Measurements from ENCODE around the gene GLG1.
"Not testable (repeated sequence)": the region's sequence is repeated elsewhere in the genome, so short reads cannot be mapped to it uniquely, and the experiment has no call there.

The GLG1 gene

DNA sequence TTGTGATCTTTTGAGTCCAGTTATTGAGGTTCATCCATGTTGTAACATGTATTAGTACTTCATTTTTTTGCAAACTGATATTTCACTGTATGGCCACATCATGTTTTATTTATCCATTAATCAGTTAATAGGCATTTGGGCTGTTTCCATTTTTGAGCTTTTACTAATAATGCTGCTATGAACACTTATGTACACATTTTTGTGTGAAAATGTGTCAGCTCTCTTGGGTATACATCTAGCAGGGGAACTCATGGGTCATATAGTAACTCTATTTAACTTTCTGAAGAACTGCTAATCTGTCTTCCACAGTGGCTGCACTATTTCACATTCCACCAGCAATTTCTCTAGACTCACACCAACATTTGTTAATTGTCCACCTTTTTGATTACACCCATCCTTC lies 82.0 kb downstream of the GLG1 start:
- no peak for DNase-seq

DNA sequence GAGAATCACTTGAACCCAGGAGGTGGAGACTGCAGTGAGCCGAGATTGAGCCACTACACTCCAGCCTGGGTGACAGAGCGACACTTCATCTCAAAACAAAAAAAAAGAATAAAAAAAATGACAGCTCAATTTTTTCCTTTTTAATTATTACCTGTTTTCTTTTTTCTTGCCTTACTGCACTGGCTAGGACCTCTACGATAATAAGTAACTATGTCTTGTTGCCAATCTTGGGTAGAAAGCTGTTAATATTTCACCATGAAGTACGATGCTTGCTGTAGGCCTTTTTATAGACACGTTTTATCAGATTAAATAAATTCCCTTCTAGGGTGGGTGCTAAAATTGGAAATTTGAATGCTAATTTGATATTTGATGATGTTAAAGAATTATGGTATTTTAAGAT lies 82.8 kb downstream of the GLG1 start:
- no peak for DNase-seq

DNA sequence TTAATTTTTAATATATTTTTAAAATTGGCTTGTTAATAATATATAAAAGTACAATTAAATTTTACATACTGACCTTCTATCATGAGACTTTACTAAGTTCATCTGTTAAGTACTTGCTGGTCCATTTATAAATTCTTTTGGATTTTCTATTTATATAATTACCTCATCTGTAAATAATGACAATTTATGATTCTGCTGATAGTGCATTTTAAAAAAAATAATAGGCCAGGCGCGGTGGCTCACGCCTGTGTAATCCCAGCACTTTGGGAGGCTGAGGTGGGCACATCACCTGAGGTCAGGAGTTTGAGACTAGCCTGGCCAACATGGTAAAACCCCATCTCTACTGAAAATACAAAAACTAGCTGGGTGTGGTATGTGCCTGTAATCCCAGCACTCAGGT lies 83.2 kb downstream of the GLG1 start:
- not testable (repeated sequence) for DNase-seq

DNA sequence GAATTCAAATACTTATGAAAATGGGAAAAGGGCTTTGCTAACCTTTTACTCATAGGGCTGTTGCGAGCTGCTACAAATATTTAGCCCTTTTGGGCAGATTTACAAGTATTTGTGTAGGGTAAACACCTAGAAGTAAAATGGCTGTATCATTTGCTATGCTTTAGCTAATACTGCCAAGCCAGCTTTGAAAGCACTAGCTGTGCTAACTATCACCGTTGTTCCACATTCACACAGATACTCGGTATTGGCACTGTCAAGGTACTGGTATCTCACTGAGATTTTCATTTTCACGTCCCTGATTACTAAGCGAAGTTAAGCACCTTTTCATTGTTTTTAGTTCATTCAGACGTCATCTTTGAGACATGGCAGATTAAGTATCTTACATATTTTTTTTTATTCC lies 84.8 kb downstream of the GLG1 start:
- no peak for DNase-seq

DNA sequence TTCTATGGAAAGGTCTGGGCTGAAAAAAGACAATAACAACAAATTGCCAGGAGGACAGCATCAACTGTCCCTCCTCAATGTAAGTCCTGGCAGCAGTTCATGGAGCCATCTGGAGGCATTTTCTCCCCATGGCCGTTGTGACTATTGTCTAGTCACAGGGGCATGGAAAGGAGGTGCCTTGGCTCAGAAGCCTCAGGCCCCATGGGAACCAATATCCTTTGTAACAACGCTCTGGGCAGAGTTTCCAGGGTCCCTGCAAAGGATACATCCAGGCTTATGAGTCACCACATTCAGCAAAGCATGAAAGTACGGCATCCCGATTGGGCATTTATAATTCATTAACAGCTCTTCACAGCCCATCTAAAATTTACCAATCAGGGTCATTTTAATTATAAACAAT lies 85.2 kb downstream of the GLG1 start:
- no peak for DNase-seq

DNA sequence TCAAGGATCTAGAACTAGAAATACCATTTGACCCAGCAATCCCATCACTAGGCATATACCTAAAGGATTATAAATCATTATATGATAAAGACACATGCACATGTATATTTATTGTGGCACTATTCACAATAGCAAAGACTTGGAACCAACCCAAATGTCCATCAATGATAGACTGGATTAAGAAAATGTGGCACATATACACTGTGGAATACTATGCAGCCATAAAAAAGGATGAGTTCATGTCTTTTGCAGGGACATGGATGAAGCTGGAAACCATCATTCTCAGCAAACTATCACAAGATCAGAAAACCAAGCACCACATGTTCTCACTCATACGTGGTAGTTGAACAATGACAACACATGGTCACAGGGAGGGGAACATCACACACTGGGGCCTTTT lies 88.0 kb downstream of the GLG1 start:
- DNase-seq: not testable (repeated sequence)

DNA sequence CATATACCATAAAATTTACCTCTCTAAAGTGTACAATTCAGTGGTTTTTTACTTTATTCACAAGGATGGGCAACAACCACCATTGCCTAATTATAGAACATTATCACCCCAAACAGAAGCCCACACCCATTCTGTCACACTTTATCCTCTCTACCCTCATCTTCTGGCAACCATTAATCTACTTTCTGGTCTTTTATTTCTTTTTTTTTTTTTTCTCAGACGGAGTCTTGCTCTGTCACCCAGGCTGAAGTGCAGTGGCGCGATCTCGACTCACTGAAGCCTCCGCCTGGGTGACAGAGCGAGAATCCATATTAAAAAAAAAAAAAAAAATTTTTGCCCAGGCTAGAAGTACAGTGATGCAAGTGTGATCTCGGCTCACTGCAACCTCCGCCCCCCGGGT lies 95.0 kb downstream of the GLG1 start:
- DNase-seq: no peak

DNA sequence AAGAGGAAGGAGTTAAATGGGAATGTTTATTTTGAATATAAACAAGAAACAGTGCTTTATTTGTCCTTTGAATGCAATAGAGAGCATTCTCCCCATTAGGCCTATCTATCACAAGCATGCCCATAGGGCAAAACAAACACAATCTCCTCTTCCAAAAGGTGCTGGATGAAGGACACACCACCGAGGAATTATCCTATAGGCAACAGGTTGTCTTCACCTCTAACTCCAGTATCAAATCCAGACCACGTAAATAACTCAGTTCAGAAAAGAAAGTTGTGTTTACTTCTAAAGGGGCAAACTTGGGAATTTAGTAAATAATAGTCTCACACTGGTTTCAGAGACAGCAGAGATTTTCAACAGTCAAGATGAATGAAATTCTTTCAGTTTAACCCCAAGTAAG lies 101.9 kb downstream of the GLG1 start:
- no peak for DNase-seq

DNA sequence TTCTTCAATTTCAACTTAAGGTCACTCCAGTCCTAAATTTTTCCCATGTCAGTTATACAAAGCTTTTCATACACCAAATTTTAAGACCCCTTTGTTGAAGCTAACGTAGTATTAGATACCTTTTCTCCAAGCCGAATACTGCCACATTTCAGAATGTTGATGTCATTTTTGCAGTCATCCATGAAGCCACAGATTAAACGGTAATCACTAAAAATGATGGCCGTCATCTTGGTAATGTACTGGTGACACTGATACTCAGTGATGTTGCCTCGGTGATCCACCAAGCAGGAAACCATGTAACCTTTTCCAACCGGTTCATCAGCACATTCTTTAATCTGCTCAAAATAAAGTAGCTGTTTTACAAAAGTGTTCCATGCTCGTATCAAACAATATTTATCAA lies 103.5 kb downstream of the GLG1 start:
- no peak for DNase-seq

DNA sequence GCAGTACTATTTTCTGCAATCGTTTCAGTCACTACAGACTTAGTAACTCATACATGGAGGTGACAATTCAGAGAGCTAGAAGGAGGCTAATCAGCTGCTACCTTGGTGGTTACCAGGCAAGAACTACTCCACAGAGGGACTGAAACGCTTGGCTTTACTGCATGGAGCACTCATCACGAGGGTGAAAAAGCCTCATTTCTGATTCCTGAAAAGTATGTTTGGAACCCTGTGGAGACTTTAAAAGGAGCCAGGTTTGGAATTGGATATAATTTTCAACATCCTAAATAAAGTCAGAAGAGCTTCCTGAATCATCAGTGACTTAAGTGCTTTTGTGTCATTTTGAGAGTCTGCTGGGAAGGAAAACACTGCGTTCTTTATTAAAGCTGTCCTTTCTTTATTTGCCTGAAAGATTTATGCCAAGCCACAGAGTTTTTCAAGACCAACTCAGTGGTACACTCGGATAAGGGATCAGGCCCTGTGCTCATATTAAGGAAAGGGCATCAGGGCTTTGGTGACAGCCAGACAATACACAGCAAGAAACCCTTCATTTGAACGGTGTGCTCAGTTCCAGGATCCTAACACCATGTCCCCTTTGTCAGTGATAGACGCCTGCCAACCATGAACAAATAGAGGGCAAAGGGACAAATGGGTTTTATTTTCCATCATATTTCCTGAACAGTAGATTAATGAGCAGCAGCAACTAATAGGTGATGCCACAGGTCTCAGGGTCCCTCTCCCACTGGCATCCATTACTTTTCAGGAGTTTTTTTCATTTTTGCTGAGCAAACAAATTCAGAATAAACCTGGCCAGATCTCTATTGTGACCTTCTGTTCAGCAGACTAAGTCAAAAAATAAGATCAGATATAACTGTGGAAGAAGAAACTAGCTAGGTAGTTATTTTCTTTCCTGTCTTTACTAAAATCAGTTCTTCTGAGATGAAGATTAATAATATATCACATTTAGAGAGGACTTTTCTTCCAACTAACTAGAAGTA lies 105.1 kb downstream of the GLG1 start:
- no peak for DNase-seq

DNA sequence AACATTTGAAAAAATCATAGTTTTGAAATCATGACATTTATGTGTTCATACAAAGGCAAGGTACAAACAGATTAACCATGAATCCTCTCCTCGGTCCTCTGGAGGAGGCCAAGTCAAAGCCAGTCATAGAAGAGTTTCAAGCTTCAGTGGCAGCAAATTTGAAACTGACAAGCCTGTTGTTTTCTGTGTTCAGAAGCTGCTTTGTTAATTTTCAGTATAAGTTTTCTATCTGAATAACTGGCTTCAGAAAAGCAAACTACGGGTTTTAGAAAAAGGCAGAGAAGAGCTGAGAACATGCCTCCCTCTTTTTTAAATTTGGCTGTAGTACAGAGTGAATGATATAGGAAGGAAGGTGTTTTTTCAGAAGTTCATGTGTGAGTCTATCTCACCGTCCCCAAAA lies 106.0 kb downstream of the GLG1 start:
- no peak for DNase-seq

DNA sequence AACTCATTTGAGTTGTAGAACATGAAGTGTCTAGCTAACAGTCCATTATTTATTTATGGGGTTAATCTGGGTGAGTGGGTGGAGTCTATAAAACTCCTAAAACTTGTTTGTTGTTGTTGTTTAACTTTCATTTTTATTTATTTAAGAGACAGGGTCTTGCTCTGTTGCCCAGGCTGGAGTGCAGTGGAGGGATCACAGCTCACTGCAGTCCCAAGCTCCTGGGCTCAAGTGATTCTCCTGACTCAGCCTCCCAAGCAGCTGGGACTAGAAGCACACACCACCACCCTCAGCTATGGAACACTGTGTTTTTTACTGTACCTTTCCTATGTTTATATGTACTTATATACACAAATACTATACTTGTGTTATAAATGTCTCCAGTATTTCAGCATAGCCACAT lies 107.8 kb downstream of the GLG1 start:
- DNase-seq: no peak

DNA sequence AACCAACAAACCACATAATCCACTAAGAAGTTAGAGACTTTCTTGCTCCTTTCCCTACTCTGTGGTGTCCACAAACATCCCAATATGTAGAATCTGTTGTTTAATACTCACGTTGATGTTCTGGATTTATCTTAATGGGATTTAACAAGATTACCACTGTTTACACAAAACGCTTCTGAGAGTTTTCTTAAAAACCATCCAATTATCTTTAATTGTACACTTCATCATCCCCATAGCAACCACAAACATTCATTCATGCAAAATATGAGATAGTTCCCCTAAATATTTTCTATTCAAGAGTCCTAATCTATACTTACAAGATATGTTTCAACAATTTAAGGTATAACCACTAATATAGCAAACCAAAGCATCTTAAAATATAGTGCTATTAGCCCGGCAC lies 109.2 kb downstream of the GLG1 start:
- no peak for DNase-seq

DNA sequence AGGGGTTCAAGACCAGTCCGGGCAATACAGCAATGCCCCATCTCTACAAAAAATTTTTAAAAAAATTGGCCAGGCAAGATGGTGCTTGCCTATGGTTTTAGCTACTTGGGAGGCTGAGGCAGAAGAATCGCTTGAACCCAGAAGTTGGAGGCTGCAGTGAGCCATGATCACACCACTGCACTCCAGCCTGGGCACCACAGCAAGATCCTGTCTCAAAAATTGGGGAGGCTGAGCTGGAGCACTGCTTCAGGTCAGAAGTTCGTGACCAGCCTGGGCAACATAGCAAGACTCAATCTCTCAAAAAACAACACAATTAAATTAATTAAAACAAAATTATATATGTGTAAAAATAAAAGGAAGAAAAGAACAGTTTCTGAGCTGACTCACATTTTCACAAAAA lies 110.9 kb downstream of the GLG1 start:
- DNase-seq: no peak

DNA sequence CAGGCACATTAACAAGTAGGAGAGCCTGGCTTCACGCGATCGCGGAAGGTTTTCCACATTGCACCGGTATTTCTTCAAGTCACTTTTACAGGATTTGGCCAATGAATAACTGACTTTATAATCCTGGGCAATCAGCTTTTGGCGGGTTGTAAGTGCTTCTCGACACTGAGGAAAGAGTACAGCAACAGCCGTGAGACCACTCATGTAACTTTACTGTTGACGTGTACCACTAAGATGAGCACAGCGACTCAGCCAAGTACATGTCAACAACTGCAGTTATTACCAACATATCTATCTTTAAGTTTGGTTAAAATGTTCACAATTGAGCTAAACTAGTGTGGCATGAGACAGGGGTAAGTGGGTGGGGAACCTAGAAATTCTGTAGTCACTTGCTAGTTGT lies 113.9 kb downstream of the GLG1 start:
- DNase-seq: no peak

DNA sequence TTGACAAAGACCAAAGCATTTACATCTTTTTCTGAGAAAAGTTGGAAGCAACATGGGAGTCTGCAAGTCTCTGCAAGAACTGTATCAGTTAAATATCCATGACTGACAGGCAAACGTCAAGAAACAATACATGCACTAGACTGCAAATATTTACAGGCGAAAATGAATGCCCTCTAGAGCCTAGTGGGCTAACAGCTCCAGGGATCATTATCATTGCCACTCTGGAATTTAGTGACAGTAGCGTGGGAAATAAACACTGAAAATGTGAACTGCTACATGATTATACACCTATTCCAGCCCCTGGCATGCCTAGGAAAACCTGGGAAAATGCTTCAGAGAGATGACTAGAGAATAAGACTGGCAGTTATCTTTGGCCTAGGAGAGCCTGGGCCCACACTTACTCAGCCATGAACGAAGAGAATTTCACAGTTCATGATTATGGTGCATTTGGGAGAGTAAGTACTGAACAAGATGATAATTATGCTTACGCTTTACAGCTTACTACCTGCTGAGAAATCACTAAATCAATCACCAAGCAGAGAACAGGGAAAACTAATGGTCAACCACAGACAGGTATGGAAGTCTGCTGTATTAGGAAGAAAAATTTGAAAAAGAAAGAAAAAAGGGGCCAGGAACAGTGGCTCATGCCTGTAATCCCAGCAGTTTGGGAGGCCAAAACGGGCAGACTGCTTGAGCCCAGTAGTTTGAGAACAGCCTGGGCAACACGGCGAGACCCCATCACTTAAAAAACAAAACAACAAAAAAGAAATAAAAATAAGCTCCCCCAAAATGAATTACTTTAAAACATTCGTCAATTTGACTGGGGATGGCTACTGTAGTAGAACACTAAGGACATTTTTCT lies 119.0 kb downstream of the GLG1 start:
- no peak for DNase-seq

DNA sequence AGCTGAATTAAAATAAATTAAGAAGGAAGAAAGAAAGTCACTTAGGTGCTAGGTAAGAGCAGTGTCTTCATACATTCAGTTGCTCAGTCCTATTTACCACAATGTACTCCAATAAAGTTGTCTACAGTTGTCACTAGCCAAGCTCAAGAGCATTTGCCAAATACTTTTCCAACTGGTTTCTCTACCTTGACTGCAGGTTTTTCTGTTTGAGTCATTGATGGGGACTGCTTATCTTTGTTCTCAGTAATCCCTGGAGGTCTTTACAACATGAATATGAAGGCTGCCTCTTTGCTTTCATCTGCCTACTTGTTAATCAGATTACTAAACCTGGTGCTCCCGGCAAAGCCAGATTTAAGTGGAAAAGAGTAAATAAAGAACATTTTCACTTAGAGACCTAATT lies 121.0 kb downstream of the GLG1 start:
- no peak for DNase-seq

DNA sequence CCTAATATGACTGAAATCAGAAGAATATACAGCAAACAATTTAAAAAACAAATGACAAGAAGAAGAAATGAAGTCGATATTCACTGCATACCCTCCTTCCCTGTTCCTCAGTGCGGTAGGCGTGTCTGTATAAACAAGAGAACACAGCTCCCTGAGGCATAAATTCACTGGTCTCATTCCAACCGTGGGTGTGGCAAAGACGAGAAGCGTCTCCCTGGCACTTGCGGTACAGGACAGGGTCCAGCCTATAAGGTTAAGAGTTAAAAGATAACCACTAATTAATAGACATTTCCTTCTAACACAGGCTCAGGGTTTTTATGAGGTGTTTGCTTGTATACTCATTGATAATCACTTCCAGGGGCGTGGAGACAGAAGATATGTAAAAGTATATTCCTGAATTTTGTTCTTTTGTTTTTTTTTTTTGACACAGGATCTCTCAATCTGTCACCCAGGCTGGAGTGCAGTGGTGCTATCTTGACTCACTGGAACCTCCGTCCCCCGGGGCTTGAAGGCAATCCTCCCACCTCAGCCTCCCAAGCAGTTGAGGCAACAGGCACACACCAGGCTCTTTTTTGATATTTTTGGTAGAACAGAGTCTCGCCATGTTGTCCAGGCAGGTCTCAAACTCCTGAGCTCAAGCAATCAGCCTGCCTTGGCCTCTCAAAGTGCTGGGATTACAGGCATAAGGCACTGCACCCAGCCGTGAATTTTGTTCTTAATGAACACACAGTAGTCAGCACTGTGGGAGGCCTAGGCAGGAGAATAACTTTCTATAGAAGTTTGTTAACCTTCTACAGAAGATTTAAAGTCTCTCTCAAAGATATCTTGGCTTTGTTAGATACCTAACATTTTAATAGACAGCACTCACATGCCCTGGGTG lies 126.5 kb downstream of the GLG1 start:
- no peak for DNase-seq

DNA sequence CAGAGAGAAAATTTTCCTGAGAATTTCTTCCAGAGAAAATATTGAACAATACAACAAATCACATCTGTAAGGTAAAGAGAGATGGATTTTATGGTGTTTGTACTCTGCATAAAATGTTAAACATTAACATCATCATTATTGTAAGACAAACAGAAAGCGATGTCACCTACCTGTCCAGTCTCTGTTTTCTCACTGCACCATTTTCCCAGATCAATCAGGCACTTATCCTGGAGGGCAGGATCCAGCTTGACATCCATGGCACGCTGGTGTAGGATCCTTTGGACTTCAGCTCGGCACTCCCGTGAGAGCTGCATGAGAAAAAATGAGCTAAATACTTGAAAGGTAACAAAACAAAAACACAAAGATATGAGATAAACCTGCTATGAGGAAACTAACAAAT lies 129.7 kb downstream of the GLG1 start:
- no peak for DNase-seq

DNA sequence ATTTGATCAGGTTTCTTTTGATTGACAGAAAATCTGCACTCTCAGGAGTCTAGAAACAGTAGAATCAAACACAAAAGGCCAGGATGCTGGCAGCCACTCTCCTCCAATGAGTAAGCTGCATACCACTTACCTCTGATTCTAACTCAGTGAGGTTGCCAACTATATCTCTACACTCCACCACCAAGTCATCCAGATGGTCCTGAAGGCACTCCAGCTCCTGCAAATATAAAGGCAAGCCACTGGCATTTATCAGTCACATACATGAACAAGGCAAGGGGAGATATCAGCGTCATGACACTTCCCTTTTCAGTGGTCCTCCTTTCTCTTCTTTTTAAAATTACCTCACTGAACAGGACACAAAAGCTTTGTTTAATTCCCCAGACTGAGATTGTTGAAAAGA lies 132.5 kb downstream of the GLG1 start:
- no peak for DNase-seq

DNA sequence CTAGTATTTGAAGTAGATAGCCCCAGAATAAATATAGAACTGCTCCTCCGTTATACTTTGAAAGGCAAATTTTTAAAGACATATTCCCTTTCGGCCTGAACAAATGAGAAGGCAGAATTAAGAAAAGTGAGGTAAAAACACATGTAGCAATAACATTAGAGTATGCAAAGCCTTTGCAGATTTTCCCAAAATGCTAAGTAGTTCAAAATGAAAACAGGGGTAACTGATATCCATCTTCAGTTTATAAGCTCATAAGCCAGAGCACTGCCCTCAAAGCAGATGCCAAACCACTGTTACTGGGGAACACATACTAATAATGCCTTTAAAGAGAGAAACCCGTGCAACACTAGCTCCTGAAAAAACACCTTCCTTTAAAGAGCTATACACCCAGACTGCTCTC lies 134.4 kb downstream of the GLG1 start:
- no peak for DNase-seq

DNA sequence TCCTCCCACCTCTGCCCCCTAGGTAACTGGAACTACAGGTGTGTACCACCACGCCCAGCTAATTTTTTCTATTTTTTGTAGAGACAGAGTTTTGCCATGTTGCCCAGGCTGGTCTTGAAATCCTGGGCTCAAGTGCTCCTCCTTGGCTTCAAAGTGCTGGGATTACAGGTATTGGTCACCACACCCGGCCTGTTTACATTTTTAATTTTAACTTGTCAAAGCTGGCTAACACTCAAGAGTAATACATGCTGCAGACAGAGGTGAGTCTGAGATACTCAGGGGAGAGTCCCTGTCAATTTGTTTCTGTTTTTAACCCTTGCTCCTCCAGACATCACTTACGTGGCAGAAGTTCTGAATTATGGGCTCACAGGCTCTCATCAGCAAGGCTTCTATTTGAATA lies 134.9 kb downstream of the GLG1 start:
- DNase-seq: no peak

DNA sequence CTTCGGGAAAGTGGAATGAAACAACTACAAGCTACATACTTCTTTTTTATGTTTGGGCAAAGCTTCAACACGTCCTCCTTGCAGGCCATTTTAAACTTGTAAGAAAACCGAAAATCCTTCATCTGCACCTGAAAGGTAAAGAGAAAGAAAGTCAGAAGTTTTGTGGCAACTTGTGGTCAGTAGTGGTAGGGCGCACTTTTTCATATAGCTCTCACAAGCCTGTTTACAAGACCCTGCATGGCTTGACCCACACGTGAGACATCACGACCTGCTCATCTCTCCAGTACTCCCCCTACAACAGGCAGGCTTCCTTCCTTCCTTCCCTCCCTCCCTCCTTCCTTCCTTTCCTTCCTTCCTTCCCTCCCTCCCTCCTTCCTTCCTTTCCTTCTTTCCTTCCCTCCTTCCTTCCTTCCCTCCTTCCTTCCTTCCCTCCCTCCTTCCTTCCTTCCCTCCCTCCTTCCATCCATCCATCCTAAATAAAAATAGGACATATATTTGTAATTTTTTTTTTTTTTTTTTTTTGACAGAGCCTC lies 136.9 kb downstream of the GLG1 start:
- DNase-seq: no peak

All from bone marrow (tissue), 2 donors.